ENCODE measurements around the gene ZC3H7A.
"Not testable (repeated sequence)": the region's sequence is repeated elsewhere in the genome, so short reads cannot be mapped to it uniquely, and the experiment has no call there.

Gene ZC3H7A

DNA sequence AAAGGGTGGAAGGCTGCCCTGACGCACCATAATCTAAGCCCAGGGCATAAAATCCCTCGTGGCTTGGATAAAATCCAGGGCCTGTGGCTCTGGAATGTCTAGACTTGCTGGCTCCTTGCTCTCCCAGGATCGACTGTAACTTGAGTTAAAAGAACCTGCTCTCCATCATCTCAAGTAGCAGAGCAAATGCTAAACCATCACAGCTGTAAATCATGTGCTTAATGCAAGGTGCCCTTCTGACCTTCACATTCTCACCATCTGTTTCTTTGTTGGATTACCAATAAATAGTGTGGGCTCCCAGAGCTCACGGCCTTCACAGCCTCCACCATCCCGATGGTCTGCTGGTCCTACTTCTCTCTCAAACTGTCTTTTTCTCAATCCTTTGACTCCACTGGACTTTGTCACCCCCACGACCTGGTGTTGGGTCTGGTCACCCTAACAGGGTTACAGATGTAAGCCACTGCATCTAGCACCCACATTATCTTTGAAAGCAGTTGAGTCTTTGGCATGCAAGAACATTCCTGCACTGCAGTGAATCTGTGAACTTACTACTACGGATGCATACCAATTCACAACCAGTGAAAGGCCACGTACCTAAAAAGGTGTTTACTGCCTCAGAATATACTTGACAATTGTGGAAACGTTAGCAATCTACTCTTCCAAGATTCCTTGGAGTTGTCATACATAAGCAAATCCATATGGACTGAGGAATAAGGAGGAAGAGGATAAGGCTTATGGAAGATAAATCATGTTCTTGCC, 39.0 kb upstream of the ZC3H7A start:
- Histone ChIP-seq H3K9me3 (ENCODE audit: insufficient read depth, low read length) (no peaks in the 10 kb centered on the region), H3K36me3 (ENCODE audit: insufficient read depth, insufficient read length, low read length) (peaks cover 56% of the 10 kb centered on the region), H3K27me3 (ENCODE audit: insufficient read depth, insufficient read length) (no peaks in the 10 kb centered on the region), H3K4me1 (ENCODE audit: insufficient read depth, insufficient read length) (peaks cover 3% of the 10 kb centered on the region), H3K9ac (ENCODE audit: insufficient read length, low read depth) (no peak overlapping the region), H3K4me3 (ENCODE audit: insufficient read length, low read depth) (no peak overlapping the region)
- TF ChIP-seq ZNF274 (IDR thresholded peaks at IDR 0.05; ENCODE audit: low read depth, low read length) (no peak), SUZ12 (IDR thresholded peaks at IDR 0.05; ENCODE audit: extremely low read depth, insufficient read depth, insufficient read length) (no peak), YY1 (IDR thresholded peaks at IDR 0.05; ENCODE audit: insufficient read depth, insufficient read length) (no peak)
- DNase-seq (ENCODE audit: low read depth, low spot score) = no peak

DNA sequence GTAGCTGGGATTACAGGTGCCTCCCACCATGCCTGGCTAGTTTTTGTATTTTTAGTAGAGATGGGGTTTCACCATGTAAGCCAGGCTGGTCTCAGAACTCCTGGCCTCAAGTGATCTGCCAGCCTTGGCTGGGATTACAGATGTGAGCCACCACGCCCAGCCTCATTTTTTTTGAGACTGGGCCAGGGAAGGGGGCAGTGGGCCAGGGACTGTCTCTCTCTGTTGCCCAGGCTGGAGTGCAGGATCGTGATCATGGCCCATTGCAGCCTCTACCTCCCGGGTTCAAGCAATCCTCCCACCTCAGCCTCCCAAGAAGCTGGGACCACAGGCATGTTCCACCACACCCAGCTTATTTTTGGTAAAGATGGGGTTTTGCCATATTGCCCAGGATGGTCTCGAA, 38.3 kb upstream of the ZC3H7A start:
- no peaks in the 10 kb centered on the region for H3K27me3 ChIP-seq (ENCODE audit: insufficient read depth, insufficient read length)
- H3K9me3 ChIP-seq (ENCODE audit: insufficient read depth, low read length) = no peaks in the 10 kb centered on the region
- no peak for DNase-seq (ENCODE audit: low read depth, low spot score)
- TF ChIP-seq SUZ12 (IDR thresholded peaks at IDR 0.05; ENCODE audit: extremely low read depth, insufficient read depth, insufficient read length) (no peak), YY1 (IDR thresholded peaks at IDR 0.05; ENCODE audit: insufficient read depth, insufficient read length) (no peak)
- H3K4me3 ChIP-seq (ENCODE audit: insufficient read length, low read depth) = no peak overlapping the region
- no peak overlapping the region for H3K9ac ChIP-seq (ENCODE audit: insufficient read length, low read depth)
- peaks cover 3% of the 10 kb centered on the region for H3K4me1 ChIP-seq (ENCODE audit: insufficient read depth, insufficient read length)
- H3K36me3 ChIP-seq (ENCODE audit: insufficient read depth, insufficient read length, low read length) = peaks cover 48% of the 10 kb centered on the region

DNA sequence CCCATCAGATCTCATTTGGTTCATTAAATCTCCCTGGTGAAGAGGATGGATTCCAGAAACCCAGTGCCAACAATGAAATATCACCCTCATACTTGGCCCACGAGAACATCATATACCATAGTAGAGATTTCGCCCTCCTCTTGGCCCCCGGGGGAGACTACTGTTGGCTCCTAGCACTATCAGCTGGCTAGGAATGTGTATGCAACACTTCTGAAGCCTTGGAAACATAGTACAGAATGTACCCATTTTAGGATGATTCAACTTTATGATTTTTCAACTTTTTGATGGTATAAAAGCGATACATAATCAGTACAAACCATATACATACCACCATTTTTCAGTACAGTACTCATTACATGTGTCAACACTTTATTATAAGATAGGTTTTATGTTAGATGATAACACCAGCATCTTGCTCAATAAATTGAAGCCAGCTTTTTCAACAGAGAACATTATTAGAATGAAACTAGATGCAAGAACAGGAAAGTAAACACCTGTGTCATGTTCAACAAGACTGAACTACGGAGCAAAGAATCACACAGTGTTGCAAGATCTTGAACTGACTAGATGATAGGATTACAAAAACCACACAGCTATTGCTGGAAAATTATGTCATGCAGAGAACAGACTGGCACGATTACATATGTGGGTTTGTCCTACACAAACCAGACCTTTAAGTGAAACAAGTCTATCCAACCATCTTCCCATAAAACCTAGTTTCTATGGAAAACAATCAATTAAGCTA, 37.1 kb upstream of the ZC3H7A start:
- no peak overlapping the region for H3K9ac ChIP-seq (ENCODE audit: insufficient read length, low read depth)
- H3K27me3 ChIP-seq (ENCODE audit: insufficient read depth, insufficient read length) = no peaks in the 10 kb centered on the region
- no peak for DNase-seq (ENCODE audit: low read depth, low spot score)
- peaks cover 37% of the 10 kb centered on the region for H3K36me3 ChIP-seq (ENCODE audit: insufficient read depth, insufficient read length, low read length)
- H3K4me1 ChIP-seq (ENCODE audit: insufficient read depth, insufficient read length) = peaks cover 3% of the 10 kb centered on the region
- TF ChIP-seq YY1 (IDR thresholded peaks at IDR 0.05; ENCODE audit: insufficient read depth, insufficient read length) (no peak), SUZ12 (IDR thresholded peaks at IDR 0.05; ENCODE audit: extremely low read depth, insufficient read depth, insufficient read length) (no peak), ZNF274 (IDR thresholded peaks at IDR 0.05; ENCODE audit: low read depth, low read length) (no peak)
- no peaks in the 10 kb centered on the region for H3K9me3 ChIP-seq (ENCODE audit: insufficient read depth, low read length)
- no peak overlapping the region for H3K4me3 ChIP-seq (ENCODE audit: insufficient read length, low read depth)

DNA sequence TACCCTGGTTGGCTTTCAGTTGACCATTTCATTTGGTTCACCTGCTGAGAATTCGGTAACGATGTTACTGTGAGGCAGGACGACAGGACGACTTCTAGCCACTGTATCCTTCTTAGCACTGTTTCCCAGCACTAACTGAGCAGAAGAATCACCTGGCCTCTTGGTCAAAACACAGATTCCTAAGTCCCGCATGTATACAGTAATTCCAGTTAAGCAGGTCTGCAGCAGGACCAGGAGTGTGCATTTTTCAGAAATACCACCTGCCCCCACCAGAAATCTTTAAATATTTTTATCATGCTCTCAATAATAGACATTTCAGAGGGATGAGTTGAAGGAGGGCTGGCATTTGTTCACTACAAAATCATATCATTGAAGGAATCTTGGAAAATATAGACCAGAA, 31.6 kb upstream of the ZC3H7A start:
- no peak overlapping the region for H3K4me3 ChIP-seq (ENCODE audit: insufficient read length, low read depth)
- TF ChIP-seq SUZ12 (IDR thresholded peaks at IDR 0.05; ENCODE audit: extremely low read depth, insufficient read depth, insufficient read length) (no peak), ZNF274 (IDR thresholded peaks at IDR 0.05; ENCODE audit: low read depth, low read length) (no peak), YY1 (IDR thresholded peaks at IDR 0.05; ENCODE audit: insufficient read depth, insufficient read length) (no peak)
- DNase-seq (ENCODE audit: low read depth, low spot score) = no peak
- H3K9ac ChIP-seq (ENCODE audit: insufficient read length, low read depth) = no peak overlapping the region
- no peaks in the 10 kb centered on the region for H3K9me3 ChIP-seq (ENCODE audit: insufficient read depth, low read length)
- no peaks in the 10 kb centered on the region for H3K27me3 ChIP-seq (ENCODE audit: insufficient read depth, insufficient read length)
- H3K36me3 ChIP-seq (ENCODE audit: insufficient read depth, insufficient read length, low read length) = no peaks in the 10 kb centered on the region
- H3K4me1 ChIP-seq (ENCODE audit: insufficient read depth, insufficient read length) = no peaks in the 10 kb centered on the region

DNA sequence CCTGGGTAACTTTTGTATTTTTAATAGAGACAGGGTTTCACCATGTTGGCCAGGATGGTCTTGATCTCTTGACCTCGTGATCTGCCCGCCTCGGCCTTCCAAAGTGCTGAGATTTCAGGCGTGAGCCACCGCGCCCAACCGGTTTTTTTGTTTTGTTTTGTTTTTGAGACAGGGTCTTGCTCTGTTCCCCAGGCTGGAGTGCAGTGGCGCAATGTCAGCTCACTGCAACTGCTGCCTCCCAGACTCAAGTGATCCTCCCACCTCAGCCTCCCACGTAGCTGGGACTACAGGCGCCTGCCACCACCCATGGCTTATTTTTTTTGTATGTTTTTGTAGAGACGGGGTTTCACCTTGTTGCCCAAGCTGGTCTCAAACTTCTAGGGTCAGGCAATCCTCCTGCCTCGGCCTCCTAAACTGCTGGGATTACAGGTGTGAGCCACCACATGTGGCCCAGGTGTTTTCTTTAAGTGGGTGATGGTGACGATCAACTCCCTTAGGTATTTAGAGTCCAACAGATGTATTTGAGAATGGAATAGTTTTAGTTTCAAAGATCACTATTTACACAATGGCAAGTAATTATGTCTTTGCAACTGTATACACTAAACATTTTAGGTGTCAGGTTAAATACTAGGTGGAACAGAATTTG, 28.6 kb upstream of the ZC3H7A start:
- DNase-seq (ENCODE audit: low read depth, low spot score); H3K36me3 ChIP-seq (ENCODE audit: insufficient read depth, insufficient read length, low read length); H3K4me1 ChIP-seq (ENCODE audit: insufficient read depth, insufficient read length); H3K9me3 ChIP-seq (ENCODE audit: insufficient read depth, low read length); H3K27me3 ChIP-seq (ENCODE audit: insufficient read depth, insufficient read length); H3K4me3 ChIP-seq (ENCODE audit: insufficient read length, low read depth); H3K9ac ChIP-seq (ENCODE audit: insufficient read length, low read depth): not testable (repeated sequence)

DNA sequence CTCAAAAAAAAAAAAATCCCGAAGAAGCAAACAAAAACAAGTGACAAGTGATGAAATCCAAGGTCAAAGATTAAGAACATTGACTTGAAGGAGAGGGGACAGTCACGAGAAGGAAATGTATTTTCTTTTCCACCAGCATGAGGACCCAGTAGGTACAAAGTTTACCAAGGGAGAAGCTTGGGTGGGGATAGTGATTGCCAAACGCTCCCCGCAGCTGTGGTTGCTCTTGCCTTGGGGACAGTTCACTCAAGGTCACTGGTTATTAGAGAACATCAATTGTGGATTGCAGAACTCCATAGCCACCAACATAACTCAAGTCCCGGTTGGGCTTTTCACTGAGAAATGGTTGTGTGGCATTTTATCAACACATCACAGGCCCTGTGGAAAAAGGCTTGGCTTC, 27.3 kb upstream of the ZC3H7A start:
- DNase-seq (ENCODE audit: low read depth, low spot score) = no peak
- Histone ChIP-seq H3K4me3 (ENCODE audit: insufficient read length, low read depth) (no peak overlapping the region), H3K4me1 (ENCODE audit: insufficient read depth, insufficient read length) (no peaks in the 10 kb centered on the region), H3K27me3 (ENCODE audit: insufficient read depth, insufficient read length) (no peaks in the 10 kb centered on the region), H3K9me3 (ENCODE audit: insufficient read depth, low read length) (no peaks in the 10 kb centered on the region), H3K9ac (ENCODE audit: insufficient read length, low read depth) (no peak overlapping the region), H3K36me3 (ENCODE audit: insufficient read depth, insufficient read length, low read length) (no peaks in the 10 kb centered on the region)
- TF ChIP-seq YY1 (IDR thresholded peaks at IDR 0.05; ENCODE audit: insufficient read depth, insufficient read length) (no peak), SUZ12 (IDR thresholded peaks at IDR 0.05; ENCODE audit: extremely low read depth, insufficient read depth, insufficient read length) (no peak), ZNF274 (IDR thresholded peaks at IDR 0.05; ENCODE audit: low read depth, low read length) (no peak)

DNA sequence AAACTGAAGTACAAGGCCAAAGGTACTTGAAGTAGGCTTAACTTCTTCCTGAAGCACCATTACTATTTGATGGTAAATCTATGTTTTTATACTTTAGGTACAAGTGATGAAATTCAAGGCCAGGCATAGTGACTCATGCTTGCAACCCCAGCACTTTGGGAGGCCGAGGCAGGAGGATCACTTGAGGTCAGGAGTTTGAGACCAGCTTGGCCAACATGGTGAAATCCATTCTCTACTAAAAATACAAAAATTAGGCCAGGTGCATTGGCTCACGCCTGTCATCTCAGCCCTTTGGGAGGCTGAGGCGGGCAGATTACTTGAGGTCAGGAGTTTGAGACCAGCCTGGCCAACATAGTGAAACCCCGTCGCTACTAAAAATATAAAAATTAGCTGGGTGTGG, 26.6 kb upstream of the ZC3H7A start:
- not testable (repeated sequence) for H3K4me1 ChIP-seq (ENCODE audit: insufficient read depth, insufficient read length); H3K9me3 ChIP-seq (ENCODE audit: insufficient read depth, low read length); H3K36me3 ChIP-seq (ENCODE audit: insufficient read depth, insufficient read length, low read length); DNase-seq (ENCODE audit: low read depth, low spot score); H3K9ac ChIP-seq (ENCODE audit: insufficient read length, low read depth); H3K4me3 ChIP-seq (ENCODE audit: insufficient read length, low read depth); H3K27me3 ChIP-seq (ENCODE audit: insufficient read depth, insufficient read length)

Data from NT2/D1 (cell line).